Transverse colon (tissue), 4 donors: ENCODE measurements around the gene APOE. TPM values are rescaled to one million over a fixed set of nuclear protein-coding genes. Genes with fewer than 3 reads are reported as not detected.

Source experiments
- DNase-seq: peaks from one replicate; pipeline ENCODE4 v3.0.0-alpha.2; 2019
- H3K27ac ChIP-seq, 4 donors: fragments of 200-600 bp; sonication (generic); 2 replicates each; pipeline ENCODE4 v1.5.1; 2016 to 2018; ENCODE audit warnings: inconsistent platforms in 4 of 4
- H3K27me3 ChIP-seq: fragments of 200-600 bp; sonication (generic); 2 replicates; pipeline ENCODE4 v1.5.1; 2017; ENCODE audit warnings: inconsistent platforms
- H3K36me3 ChIP-seq, 4 donors: fragments of 200-600 bp; sonication (generic); 2 replicates each; pipeline ENCODE4 v1.5.1; 2017 to 2019; ENCODE audit warnings: inconsistent platforms in 4 of 4
- H3K4me1 ChIP-seq, 4 donors: fragments of 200-600 bp; sonication (generic); 2 replicates each; pipeline ENCODE4 v1.5.1; 2017 to 2020; ENCODE audit warnings: inconsistent platforms in 4 of 4
- H3K4me3 ChIP-seq, 4 donors: fragments of 200-600 bp; sonication (generic); 1 replicate in 1 of 4; 2 replicates in 3 of 4; pipeline versions ENCODE4 v1.5.1 to v1.6.1; 2017 to 2019; ENCODE audit warnings: inconsistent platforms in 4 of 4
- H3K9me3 ChIP-seq, 2 donors: fragments of 200-600 bp; sonication (generic); 2 replicates each; pipeline ENCODE4 v1.5.1; 2017 to 2019; ENCODE audit warnings: inconsistent platforms in 2 of 2
- CTCF ChIP-seq, 5 experiments: fragments of 200-600 bp in 3 of 5; fragments of 450-650 bp in 2 of 5; sonication (generic) in 3 of 5; IDR thresholded peaks; 1 replicate in 2 of 5; 2 replicates in 3 of 5; pipeline ENCODE4 v1.5.1; 2016 to 2017; ENCODE audit warnings: antibody characterized with exemption in 5 of 5, inconsistent platforms in 3 of 5, mild to moderate bottlenecking in 2 of 5, moderate library complexity in 1 of 5
- EP300 ChIP-seq: sonication (generic); formaldehyde crosslinking; IDR thresholded peaks from one replicate; pipeline ENCODE4 v1.6.1; 2017; ENCODE audit warnings: antibody characterized with exemption, low read depth
- POLR2A ChIP-seq: fragments of 450-650 bp; IDR thresholded peaks from one replicate; pipeline ENCODE4 v1.6.1; 2016; ENCODE audit warnings: antibody characterized with exemption, mild to moderate bottlenecking, moderate library complexity
- POLR2AphosphoS5 ChIP-seq, 3 donors: sonication (generic); formaldehyde crosslinking; IDR thresholded peaks; one replicate each; pipeline ENCODE4 v1.6.1; 2016; ENCODE audit warnings: antibody characterized with exemption in 3 of 3
- WGBS, 2 donors: methylation state at CpG; one replicate each; pipeline ENCODE4 v1.1.5; 2018; ENCODE audit warnings: low coverage in 1 of 2; 5-methylcytosine and 5-hydroxymethylcytosine counted together
- in situ Hi-C, 4 donors: fragments of 200-750 bp; cut with MboI; loops; one replicate each; pipeline versions ENCODE4 v1.15.0 to v1.15.1; 2017; ENCODE audit warnings: low sequenced_read_pairs in 3 of 4, low pct_ligation_motif_present in 1 of 4, low pct_unique_long_range_greater_than_20kb in 1 of 4
- intact Hi-C: fragments of 100-400 bp; cut with DNase I; formaldehyde crosslinking; loops from one replicate; pipeline ENCODE4 v1.15.1; 2023; ENCODE audit warnings: low total_unique reads
- total RNA-seq, 4 donors: library from RNA; depleted of rRNA; stranded (reverse); fragments of >200 nt; gene quantifications; one replicate each; pipeline ENCODE4 v1.1.0, GENCODE V29; 2016

APOE gene
- total RNA-seq, 4 donors from 2014 or later, result 72.2 to 214 (median 132) TPM

- Histone ChIP-seq H3K4me3 (no peak overlapping the region), H3K27me3 (peaks cover 30% of the 10 kb centered on the region), H3K27ac (no peak overlapping the region), H3K36me3 (peaks cover 0 to 21% (median 6%) of the 10 kb centered on the region in 4 donors), H3K4me1 (peaks cover 0 to 27% (median 14%) of the 10 kb centered on the region in 4 donors), H3K9me3 (no peaks in the 10 kb centered on the region)
- no peak for TF ChIP-seq CTCF (IDR thresholded peaks at IDR 0.05)
- TF ChIP-seq EP300, result no peak
- TF ChIP-seq POLR2AphosphoS5 (IDR thresholded peaks at IDR 0.05), result no peak
- no peak for TF ChIP-seq POLR2A
- 56 to 60% methylated on average over 2 to 12 of the region's 12 CpGs for WGBS, 2 donors
- intact Hi-C loops (no loop called here), in situ Hi-C loops (loop anchor here in 1 of 4 donors (5.0 kb wide), 1 partner anchor 48 kb away; no protein-coding TSS in a partner anchor)
- DNase-seq, result no peak
These were observed 1.1 kb upstream of the APOE start for GRCh38 chr19:44904426-44904994.

GRCh38 chr19:44907613-44908012 is 2.0 kb downstream of the APOE start:
- H3K4me3 ChIP-seq, result no peak overlapping the region
- intact Hi-C loops, result loop anchor here (5.0 kb wide), 1 partner anchor 35 kb away; the partner anchor contains the start of gene APOC4
- 86% methylated on average over 12 of the region's 12 CpGs; no CpG with 5 or more reads in 1 of the 2 donors for WGBS, 2 donors

GRCh38 chr19:44908074-44908835 is 2.7 kb downstream of the APOE start:
- intact Hi-C loops (loop anchor here (5.0 kb wide), 1 partner anchor 34 kb away; the partner anchor contains the start of gene APOC4), in situ Hi-C loops (no loop called here)
- no peak overlapping the region for H3K27ac ChIP-seq

More at GRCh38 chr19:44907613-44908012, 2.0 kb downstream of the APOE start:
- peaks cover 0 to 6% (median 2%) of the 10 kb centered on the region in 4 donors for H3K36me3 ChIP-seq
- TF ChIP-seq CTCF (IDR thresholded peaks at IDR 0.05) (no peak), POLR2A (no peak), EP300 (no peak), POLR2AphosphoS5 (IDR thresholded peaks at IDR 0.05) (no peak)
- in situ Hi-C loops, result no loop called here
- H3K27ac ChIP-seq, result no peak overlapping the region
- H3K4me1 ChIP-seq, result peaks cover 0 to 34% (median 18%) of the 10 kb centered on the region in 4 donors
- no peak for DNase-seq
- no peaks in the 10 kb centered on the region for H3K9me3 ChIP-seq
- H3K27me3 ChIP-seq, result peaks cover 30% of the 10 kb centered on the region

GRCh38 chr19:44908836-44909261 is 3.3 kb downstream of the APOE start:
- H3K36me3 ChIP-seq, result no peaks in the 10 kb centered on the region
- no peak overlapping the region for H3K27ac ChIP-seq
- DNase-seq, result no peak
- peaks cover 30% of the 10 kb centered on the region for H3K27me3 ChIP-seq
- intact Hi-C loops (loop anchor here (5.0 kb wide), 1 partner anchor 33 kb away; the partner anchor contains the start of gene APOC4), in situ Hi-C loops (no loop called here)
- H3K4me3 ChIP-seq, result no peak overlapping the region
- no peaks in the 10 kb centered on the region for H3K9me3 ChIP-seq
- WGBS, 2 donors, result 95% methylated on average over 36 of the region's 44 CpGs; no CpG with 5 or more reads in 1 of the 2 donors
- peaks cover 0 to 37% (median 17%) of the 10 kb centered on the region in 4 donors for H3K4me1 ChIP-seq
- no peak for TF ChIP-seq CTCF (IDR thresholded peaks at IDR 0.05)
- TF ChIP-seq EP300, result no peak
- TF ChIP-seq POLR2A, result no peak
- TF ChIP-seq POLR2AphosphoS5 (IDR thresholded peaks at IDR 0.05), result no peak

More at GRCh38 chr19:44908074-44908835, 2.7 kb downstream of the APOE start:
- WGBS, 2 donors, result 85 to 93% methylated on average over 5 to 35 of the region's 46 CpGs
- H3K9me3 ChIP-seq, result no peaks in the 10 kb centered on the region
- no peaks in the 10 kb centered on the region for H3K36me3 ChIP-seq
- no peak overlapping the region for H3K4me3 ChIP-seq
- peaks cover 30% of the 10 kb centered on the region for H3K27me3 ChIP-seq
- H3K4me1 ChIP-seq, result peaks cover 0 to 36% (median 18%) of the 10 kb centered on the region in 4 donors
- TF ChIP-seq POLR2AphosphoS5 (IDR thresholded peaks at IDR 0.05), result no peak
- no peak for DNase-seq
